ENCODE measurements around the gene ITPR1. TPM values are rescaled to one million over a fixed set of nuclear protein-coding genes. Genes with fewer than 3 reads are reported as not detected.

ITPR1 gene
- total RNA-seq, 4 donors from 2014 or later, result 12.1 to 68.7 (median 25.6) TPM

- Histone ChIP-seq H3K36me3 (no peaks in the 10 kb centered on the region), H3K4me1 (peaks cover 4 to 39% (median 15%) of the 10 kb centered on the region in 3 donors), H3K27ac (peak overlapping the region in 1 of 4 donors; percentile 6), H3K4me3 (no peak overlapping the region), H3K9me3 (no peaks in the 10 kb centered on the region), H3K27me3 (no peaks in the 10 kb centered on the region)
- intact Hi-C loops (cut with DNase I), result no loop called here
- TF ChIP-seq POLR2A (IDR thresholded peaks at IDR 0.05), result no peak
- TF ChIP-seq, protein P1, sequence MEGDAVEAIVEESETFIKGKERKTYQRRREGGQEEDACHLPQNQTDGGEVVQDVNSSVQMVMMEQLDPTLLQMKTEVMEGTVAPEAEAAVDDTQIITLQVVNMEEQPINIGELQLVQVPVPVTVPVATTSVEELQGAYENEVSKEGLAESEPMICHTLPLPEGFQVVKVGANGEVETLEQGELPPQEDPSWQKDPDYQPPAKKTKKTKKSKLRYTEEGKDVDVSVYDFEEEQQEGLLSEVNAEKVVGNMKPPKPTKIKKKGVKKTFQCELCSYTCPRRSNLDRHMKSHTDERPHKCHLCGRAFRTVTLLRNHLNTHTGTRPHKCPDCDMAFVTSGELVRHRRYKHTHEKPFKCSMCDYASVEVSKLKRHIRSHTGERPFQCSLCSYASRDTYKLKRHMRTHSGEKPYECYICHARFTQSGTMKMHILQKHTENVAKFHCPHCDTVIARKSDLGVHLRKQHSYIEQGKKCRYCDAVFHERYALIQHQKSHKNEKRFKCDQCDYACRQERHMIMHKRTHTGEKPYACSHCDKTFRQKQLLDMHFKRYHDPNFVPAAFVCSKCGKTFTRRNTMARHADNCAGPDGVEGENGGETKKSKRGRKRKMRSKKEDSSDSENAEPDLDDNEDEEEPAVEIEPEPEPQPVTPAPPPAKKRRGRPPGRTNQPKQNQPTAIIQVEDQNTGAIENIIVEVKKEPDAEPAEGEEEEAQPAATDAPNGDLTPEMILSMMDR (IDR thresholded peaks at IDR 0.05), result no peak
- no peak for DNase-seq
- WGBS, 2 donors, result 80 to 84% methylated on average over 5 of the region's 5 CpGs
Measured at GRCh38 chr3:4852780-4853748, 359.9 kb downstream of the ITPR1 start.

DNA sequence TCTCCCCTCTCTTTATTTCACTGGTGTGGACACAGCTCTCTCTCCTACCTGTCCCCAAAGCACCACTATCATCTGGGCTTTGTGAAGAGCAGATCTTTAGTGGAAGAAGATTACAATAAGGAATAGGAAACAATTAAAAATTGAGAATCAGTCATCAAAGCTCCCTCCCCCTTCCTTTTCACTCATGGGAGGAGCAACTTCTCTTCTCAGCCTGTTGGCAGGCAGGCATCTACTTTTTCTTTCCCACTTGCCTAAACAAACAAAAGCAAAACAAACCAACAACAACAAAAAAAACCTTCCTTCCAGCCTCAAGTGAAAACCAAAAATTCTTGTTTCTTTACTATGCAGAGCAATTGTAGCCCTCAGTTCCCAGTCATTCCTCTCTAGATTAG, 360.6 kb downstream of the ITPR1 start:
- no peak for DNase-seq
- no peak overlapping the region for H3K4me3 ChIP-seq
- intact Hi-C loops (cut with DNase I), result no loop called here
- H3K27me3 ChIP-seq, result no peaks in the 10 kb centered on the region
- H3K9me3 ChIP-seq, result no peaks in the 10 kb centered on the region
- no peaks in the 10 kb centered on the region for H3K36me3 ChIP-seq
- H3K27ac ChIP-seq, result peak overlapping the region in 1 of 4 donors; percentile 6
- TF ChIP-seq, protein P1 (IDR thresholded peaks at IDR 0.05), result no peak
- no peak for TF ChIP-seq POLR2A (IDR thresholded peaks at IDR 0.05)
- H3K4me1 ChIP-seq, result peaks cover 0 to 33% (median 8%) of the 10 kb centered on the region in 3 donors

- Histone ChIP-seq H3K4me1 (peaks cover 0 to 14% (median 4%) of the 10 kb centered on the region in 3 donors), H3K36me3 (no peaks in the 10 kb centered on the region), H3K27me3 (no peaks in the 10 kb centered on the region), H3K27ac (no peak overlapping the region), H3K4me3 (no peak overlapping the region), H3K9me3 (peaks cover 0 to 2% (median under 1%) of the 10 kb centered on the region in 3 donors)
- no peak for DNase-seq
- no peak for TF ChIP-seq POLR2A (IDR thresholded peaks at IDR 0.05)
- TF ChIP-seq, protein P1 (IDR thresholded peaks at IDR 0.05), result no peak
- 69 to 90% methylated on average over 3 to 5 of the region's 5 CpGs for WGBS, 2 donors
- intact Hi-C loops (cut with DNase I), result no loop called here
Measured at GRCh38 chr3:4855676-4856075, 362.5 kb downstream of the ITPR1 start.

GRCh38 chr3:4856136-4856535, 363.0 kb downstream of the ITPR1 start:
- intact Hi-C loops (cut with DNase I), result no loop called here
- H3K9me3 ChIP-seq, result peaks cover 0 to 5% (median 5%) of the 10 kb centered on the region in 3 donors
- H3K4me1 ChIP-seq, result peaks cover 0 to 14% (median 4%) of the 10 kb centered on the region in 3 donors
- TF ChIP-seq, protein P1 (IDR thresholded peaks at IDR 0.05), result no peak
- no peak for TF ChIP-seq POLR2A (IDR thresholded peaks at IDR 0.05)
- DNase-seq, result no peak
- no peak overlapping the region for H3K27ac ChIP-seq
- no peaks in the 10 kb centered on the region for H3K36me3 ChIP-seq
- H3K4me3 ChIP-seq, result no peak overlapping the region
- WGBS, 2 donors, result 39 to 40% methylated on average over 2 of the region's 2 CpGs
- H3K27me3 ChIP-seq, result no peaks in the 10 kb centered on the region

DNA sequence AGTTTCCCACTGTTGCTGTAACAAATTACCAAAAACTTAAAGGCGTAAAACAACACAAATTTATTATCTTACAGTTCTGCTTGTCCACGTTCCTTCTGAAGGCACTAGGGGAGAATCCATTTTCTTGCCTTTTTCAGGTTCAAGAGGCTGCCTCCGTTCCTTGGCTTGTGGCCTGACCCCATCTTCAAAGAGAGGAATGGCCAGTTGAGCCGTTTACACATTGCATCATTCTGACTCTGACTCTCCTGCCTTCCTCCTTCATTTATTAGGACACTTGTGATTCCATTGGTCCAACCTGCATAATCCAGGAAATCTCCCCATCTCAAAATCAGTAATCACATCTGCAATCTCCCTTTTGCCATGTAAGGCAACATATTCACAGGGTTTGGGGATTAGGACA, 363.4 kb downstream of the ITPR1 start:
- H3K4me1 ChIP-seq, result peaks cover 0 to 14% (median 4%) of the 10 kb centered on the region in 3 donors
- TF ChIP-seq POLR2A (IDR thresholded peaks at IDR 0.05), result no peak
- TF ChIP-seq, protein P1 (IDR thresholded peaks at IDR 0.05), result no peak
- H3K9me3 ChIP-seq, result peaks cover 0 to 10% (median 5%) of the 10 kb centered on the region in 3 donors
- H3K36me3 ChIP-seq, result peaks cover 0 to under 1% (median 0%) of the 10 kb centered on the region in 3 donors
- H3K27me3 ChIP-seq, result no peaks in the 10 kb centered on the region
- H3K4me3 ChIP-seq, result no peak overlapping the region
- no peak overlapping the region for H3K27ac ChIP-seq
- DNase-seq, result no peak
- intact Hi-C loops (cut with DNase I), result no loop called here
- WGBS, 2 donors, result 75 to 87% methylated on average over 4 of the region's 4 CpGs

Measured in esophagus squamous epithelium (tissue), 5 donors.